Testis (tissue), 3 donors: ENCODE data around the gene FBXW4. TPM values are rescaled to one million over a fixed set of nuclear protein-coding genes. Genes with fewer than 3 reads are reported as not detected.

Experiments
- DNase-seq: peaks from one replicate; pipeline ENCODE4 v3.0.0-alpha.2; 2019
- H3K27ac ChIP-seq, 2 donors: fragments of 200-600 bp; sonication (generic); one replicate each; pipeline ENCODE4 v1.5.1; 2019
- H3K27me3 ChIP-seq: fragments of 200-600 bp; sonication (generic); one replicate; pipeline ENCODE4 v1.5.1; 2019
- H3K36me3 ChIP-seq: fragments of 200-600 bp; sonication (generic); one replicate; pipeline ENCODE4 v1.5.1; 2017; ENCODE audit warnings: low read depth; ENCODE audit errors: missing control alignments
- H3K4me1 ChIP-seq: fragments of 200-600 bp; sonication (generic); one replicate; pipeline ENCODE4 v1.5.1; 2019
- H3K4me3 ChIP-seq, 2 donors: fragments of 200-600 bp; sonication (generic); one replicate each; pipeline ENCODE4 v1.5.1; 2017 to 2019
- H3K9me3 ChIP-seq: fragments of 200-600 bp; sonication (generic); one replicate; pipeline ENCODE4 v1.5.1; 2017
- POLR2A ChIP-seq: fragments of 450-650 bp; IDR thresholded peaks from one replicate; pipeline ENCODE4 v1.6.1; 2017; ENCODE audit warnings: antibody characterized with exemption, mild to moderate bottlenecking, moderate library complexity
- WGBS, 2 donors: methylation state at CpG; one replicate each; pipeline ENCODE4 v1.1.5; 2018; 5-methylcytosine and 5-hydroxymethylcytosine counted together
- intact Hi-C: fragments of 100-400 bp; cut with DNase I; formaldehyde crosslinking; loops from one replicate; pipeline ENCODE4 v1.15.1; 2023; ENCODE audit warnings: low total_unique reads
- polyA plus RNA-seq: library from polyadenylated mRNA; stranded (reverse); fragments of 350-450 nt; fragmentation: Illumina TruSeq; extraction: RNeasy Lipid Tissue Mini Kit (QIAGEN cat#74804); gene quantifications from one replicate; pipeline ENCODE4 v1.2.3, GENCODE V29; 2014; ENCODE audit warnings: low read depth, low replicate concordance; ENCODE audit not compliant: insufficient read depth
- total RNA-seq, 2 donors: library from RNA; depleted of rRNA; stranded (reverse); fragments of >200 nt; gene quantifications; one replicate each; pipeline ENCODE4 v1.2.3, GENCODE V29; 2016
- TF ChIP-seq, protein P1 (sequence below), 3 experiments: fragments of 450-650 bp in 2 of 3; fragments of 200-600 bp in 1 of 3; sonication (generic) in 1 of 3; IDR thresholded peaks; one replicate each; pipeline ENCODE4 v1.5.1; 2016 to 2019; ENCODE audit warnings: antibody characterized with exemption in 3 of 3, mild to moderate bottlenecking in 2 of 3, moderate library complexity in 1 of 3

FBXW4 gene
- total and polyA plus RNA-seq, 3 donors from 2014 or later: 49.0 to 76.1 (median 62.5) TPM

DNA sequence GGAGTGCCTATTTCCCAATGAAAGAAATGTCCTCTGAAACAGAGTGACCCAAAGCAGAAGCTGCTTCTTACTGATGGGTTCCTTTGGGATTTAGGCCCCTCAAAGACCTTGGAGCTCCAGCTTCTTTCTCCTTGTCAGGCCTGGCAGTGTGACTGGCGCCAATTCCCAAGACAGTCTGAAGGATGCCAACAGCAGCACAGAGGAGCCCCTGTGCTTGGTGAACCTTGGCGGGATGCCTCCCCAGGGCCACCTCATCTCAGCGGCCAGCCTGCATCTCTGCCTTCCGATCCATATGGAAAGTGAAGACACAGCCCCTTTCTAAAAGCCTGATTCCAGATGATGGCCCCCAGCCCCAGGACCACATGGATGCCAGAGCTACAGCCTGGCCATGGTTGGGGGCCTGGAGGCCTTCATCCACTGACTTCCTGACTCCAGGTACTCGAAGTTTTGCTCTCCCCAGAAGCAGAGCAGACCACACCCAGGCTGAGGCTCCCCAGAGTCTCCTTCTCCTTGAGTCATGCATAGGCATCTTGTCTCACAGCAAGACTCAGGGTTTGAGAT lies 45.4 kb downstream of the FBXW4 start:
- intact Hi-C loops: no loop called here
- no peak overlapping the region for H3K4me3 ChIP-seq
- H3K9me3 ChIP-seq: no peaks in the 10 kb centered on the region
- TF ChIP-seq POLR2A: no peak
- TF ChIP-seq, protein P1, sequence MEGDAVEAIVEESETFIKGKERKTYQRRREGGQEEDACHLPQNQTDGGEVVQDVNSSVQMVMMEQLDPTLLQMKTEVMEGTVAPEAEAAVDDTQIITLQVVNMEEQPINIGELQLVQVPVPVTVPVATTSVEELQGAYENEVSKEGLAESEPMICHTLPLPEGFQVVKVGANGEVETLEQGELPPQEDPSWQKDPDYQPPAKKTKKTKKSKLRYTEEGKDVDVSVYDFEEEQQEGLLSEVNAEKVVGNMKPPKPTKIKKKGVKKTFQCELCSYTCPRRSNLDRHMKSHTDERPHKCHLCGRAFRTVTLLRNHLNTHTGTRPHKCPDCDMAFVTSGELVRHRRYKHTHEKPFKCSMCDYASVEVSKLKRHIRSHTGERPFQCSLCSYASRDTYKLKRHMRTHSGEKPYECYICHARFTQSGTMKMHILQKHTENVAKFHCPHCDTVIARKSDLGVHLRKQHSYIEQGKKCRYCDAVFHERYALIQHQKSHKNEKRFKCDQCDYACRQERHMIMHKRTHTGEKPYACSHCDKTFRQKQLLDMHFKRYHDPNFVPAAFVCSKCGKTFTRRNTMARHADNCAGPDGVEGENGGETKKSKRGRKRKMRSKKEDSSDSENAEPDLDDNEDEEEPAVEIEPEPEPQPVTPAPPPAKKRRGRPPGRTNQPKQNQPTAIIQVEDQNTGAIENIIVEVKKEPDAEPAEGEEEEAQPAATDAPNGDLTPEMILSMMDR (IDR thresholded peaks at IDR 0.05): no peak
- no peaks in the 10 kb centered on the region for H3K4me1 ChIP-seq
- no peak for DNase-seq
- 90% methylated on average over 5 of the region's 5 CpGs; no CpG with 5 or more reads in 1 of the 2 donors for WGBS, 2 donors
- H3K27ac ChIP-seq: no peak overlapping the region
- no peaks in the 10 kb centered on the region for H3K27me3 ChIP-seq
- no peaks in the 10 kb centered on the region for H3K36me3 ChIP-seq

DNA sequence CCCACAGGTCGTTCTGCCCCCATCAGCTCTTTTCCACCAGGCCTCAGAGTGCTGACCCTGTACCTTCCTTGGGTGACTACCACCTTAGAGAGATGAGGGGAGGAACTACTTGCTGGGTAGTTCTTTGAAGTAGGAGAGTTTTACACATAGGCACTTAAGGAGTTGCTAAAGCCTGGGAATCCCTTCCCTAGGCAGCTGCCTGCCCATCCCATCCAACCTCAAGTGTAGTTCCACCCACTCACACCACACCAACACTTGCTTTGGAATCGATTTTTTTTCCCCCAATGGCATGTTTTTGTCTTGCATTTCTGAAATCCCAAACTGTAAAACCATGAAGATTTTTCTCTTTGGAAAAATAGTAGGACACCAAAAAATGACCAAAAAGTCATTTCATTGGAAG lies 47.7 kb downstream of the FBXW4 start:
- Histone ChIP-seq H3K4me3 (no peak overlapping the region), H3K9me3 (no peaks in the 10 kb centered on the region), H3K27me3 (no peaks in the 10 kb centered on the region), H3K36me3 (no peaks in the 10 kb centered on the region), H3K4me1 (no peaks in the 10 kb centered on the region), H3K27ac (no peak overlapping the region)
- TF ChIP-seq, protein P1 (IDR thresholded peaks at IDR 0.05): no peak
- TF ChIP-seq POLR2A: no peak
- 83 to 95% methylated on average over 2 of the region's 2 CpGs for WGBS, 2 donors
- intact Hi-C loops: no loop called here
- DNase-seq: no peak

DNA sequence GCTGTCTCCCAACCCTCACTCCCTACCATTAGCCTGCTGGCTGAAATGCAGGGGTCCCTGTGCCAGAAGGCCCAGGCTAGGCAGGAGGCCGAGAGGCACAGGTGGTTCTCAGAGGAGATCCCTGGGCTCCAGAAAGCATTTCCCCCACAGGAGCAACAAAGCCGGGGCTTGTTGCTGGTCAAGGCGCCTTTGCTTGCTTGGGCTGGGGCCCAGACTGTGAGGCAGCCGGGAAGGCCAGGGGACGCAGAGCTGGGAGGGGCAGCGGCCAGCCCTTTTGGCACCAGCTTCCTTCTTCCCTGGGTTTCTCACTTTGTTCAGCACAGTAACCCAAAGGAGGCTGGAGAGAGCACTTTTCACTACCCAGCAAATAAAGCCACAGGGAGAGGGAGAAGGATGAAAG lies 48.6 kb downstream of the FBXW4 start:
- H3K9me3 ChIP-seq: no peaks in the 10 kb centered on the region
- H3K4me3 ChIP-seq: no peak overlapping the region
- no peaks in the 10 kb centered on the region for H3K27me3 ChIP-seq
- intact Hi-C loops: no loop called here
- no peaks in the 10 kb centered on the region for H3K4me1 ChIP-seq
- no peak for TF ChIP-seq POLR2A
- TF ChIP-seq, protein P1 (IDR thresholded peaks at IDR 0.05): no peak
- H3K27ac ChIP-seq: no peak overlapping the region
- 41 to 55% methylated on average over 6 of the region's 6 CpGs for WGBS, 2 donors
- DNase-seq: peak; percentile 50
- no peaks in the 10 kb centered on the region for H3K36me3 ChIP-seq

DNA sequence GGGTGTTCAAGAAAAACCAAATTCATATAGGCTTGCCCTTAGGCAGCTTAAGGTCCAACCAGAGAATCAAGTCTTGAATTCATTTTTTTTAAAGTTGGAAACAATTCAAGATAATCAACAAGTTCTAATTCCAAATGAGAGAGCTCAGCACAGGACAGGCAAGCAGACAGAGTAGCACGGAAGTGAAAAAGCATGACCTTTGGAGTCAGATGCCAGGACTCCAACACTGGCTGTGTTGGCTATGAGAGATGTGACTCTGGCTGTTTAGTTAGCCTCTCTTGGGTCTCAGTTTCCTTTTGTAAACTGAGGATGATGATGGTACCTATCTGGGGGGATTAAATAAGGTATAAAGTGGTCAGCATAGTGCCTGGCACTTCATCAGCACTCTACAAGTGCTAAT lies 49.3 kb downstream of the FBXW4 start:
- WGBS, 2 donors: 68 to 75% methylated on average over 1 of the region's 1 CpG
- no peaks in the 10 kb centered on the region for H3K36me3 ChIP-seq
- H3K9me3 ChIP-seq: no peaks in the 10 kb centered on the region
- no peaks in the 10 kb centered on the region for H3K27me3 ChIP-seq
- no peak for DNase-seq
- no peak overlapping the region for H3K27ac ChIP-seq
- no peaks in the 10 kb centered on the region for H3K4me1 ChIP-seq
- TF ChIP-seq, protein P1 (IDR thresholded peaks at IDR 0.05): no peak
- no peak for TF ChIP-seq POLR2A
- intact Hi-C loops: no loop called here
- H3K4me3 ChIP-seq: no peak overlapping the region

DNA sequence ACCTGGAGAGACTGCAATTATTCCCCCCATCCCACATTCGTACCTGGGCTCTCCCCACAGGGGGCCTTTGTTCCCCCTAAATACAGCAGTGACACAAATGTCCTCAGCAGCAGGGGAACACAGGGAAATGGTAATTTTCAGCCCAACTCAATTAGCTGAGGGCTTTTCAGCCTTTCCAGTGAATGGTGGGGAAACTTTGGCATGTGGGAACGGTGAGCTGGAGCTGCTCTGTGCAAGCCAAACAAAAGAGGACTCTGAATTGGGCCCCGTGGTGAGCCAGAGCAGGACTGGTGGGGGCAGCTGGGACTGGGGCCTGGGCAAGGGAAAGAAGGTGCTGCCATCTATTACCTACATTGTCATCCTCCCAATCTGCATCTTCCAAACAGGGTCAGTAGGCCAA lies 51.0 kb downstream of the FBXW4 start:
- Histone ChIP-seq H3K4me3 (no peak overlapping the region), H3K36me3 (no peaks in the 10 kb centered on the region), H3K27ac (no peak overlapping the region), H3K4me1 (no peaks in the 10 kb centered on the region), H3K27me3 (no peaks in the 10 kb centered on the region), H3K9me3 (no peaks in the 10 kb centered on the region)
- no peak for DNase-seq
- TF ChIP-seq, protein P1 (IDR thresholded peaks at IDR 0.05): no peak
- TF ChIP-seq POLR2A: no peak
- WGBS, 2 donors: 71 to 79% methylated on average over 3 of the region's 3 CpGs
- intact Hi-C loops: no loop called here
